ENCODE measurements around the gene NOX5. TPM values are rescaled to one million over a fixed set of nuclear protein-coding genes. Genes with fewer than 3 reads are reported as not detected.

The NOX5 gene
- total RNA-seq, 1 donor from 2014 or later = 0.20 TPM

DNA sequence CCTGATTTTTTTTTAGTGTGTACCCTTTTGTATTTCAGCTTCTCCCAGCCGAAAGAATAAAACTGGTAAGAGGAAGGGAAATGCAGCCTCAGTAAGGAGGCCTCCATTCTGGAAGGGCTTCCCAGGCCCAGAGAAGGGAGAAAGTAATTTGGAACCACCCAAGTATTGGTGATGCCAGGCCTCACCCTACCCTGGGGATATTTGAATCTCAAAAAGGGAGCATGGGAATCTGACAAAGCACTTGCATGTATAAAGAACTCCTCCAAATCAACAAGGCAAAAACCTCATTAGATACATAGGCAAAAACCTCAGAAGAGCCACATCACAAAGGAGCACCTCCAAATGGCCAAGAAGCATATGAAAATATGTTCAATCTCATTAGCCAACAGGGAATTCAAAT is 77.2 kb downstream of the NOX5 start:
- H3K27me3 Mint-ChIP-seq (ENCODE audit: low read depth) = peaks cover 19% of the 10 kb centered on the region
- DNase-seq (ENCODE audit: low spot score in 2 of 2, unreplicated experiment in 2 of 2) = no peak
- no peak overlapping the region for H3K4me3 Mint-ChIP-seq
- no peaks in the 10 kb centered on the region for H3K36me3 Mint-ChIP-seq
- peaks cover 12% of the 10 kb centered on the region for H3K4me1 Mint-ChIP-seq
- TF ChIP-seq, protein P1, sequence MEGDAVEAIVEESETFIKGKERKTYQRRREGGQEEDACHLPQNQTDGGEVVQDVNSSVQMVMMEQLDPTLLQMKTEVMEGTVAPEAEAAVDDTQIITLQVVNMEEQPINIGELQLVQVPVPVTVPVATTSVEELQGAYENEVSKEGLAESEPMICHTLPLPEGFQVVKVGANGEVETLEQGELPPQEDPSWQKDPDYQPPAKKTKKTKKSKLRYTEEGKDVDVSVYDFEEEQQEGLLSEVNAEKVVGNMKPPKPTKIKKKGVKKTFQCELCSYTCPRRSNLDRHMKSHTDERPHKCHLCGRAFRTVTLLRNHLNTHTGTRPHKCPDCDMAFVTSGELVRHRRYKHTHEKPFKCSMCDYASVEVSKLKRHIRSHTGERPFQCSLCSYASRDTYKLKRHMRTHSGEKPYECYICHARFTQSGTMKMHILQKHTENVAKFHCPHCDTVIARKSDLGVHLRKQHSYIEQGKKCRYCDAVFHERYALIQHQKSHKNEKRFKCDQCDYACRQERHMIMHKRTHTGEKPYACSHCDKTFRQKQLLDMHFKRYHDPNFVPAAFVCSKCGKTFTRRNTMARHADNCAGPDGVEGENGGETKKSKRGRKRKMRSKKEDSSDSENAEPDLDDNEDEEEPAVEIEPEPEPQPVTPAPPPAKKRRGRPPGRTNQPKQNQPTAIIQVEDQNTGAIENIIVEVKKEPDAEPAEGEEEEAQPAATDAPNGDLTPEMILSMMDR (IDR thresholded peaks at IDR 0.05; ENCODE audit: unreplicated experiment) = no peak
- H3K9me3 Mint-ChIP-seq = peaks cover 2% of the 10 kb centered on the region
- H3K27ac Mint-ChIP-seq = no peak overlapping the region

DNA sequence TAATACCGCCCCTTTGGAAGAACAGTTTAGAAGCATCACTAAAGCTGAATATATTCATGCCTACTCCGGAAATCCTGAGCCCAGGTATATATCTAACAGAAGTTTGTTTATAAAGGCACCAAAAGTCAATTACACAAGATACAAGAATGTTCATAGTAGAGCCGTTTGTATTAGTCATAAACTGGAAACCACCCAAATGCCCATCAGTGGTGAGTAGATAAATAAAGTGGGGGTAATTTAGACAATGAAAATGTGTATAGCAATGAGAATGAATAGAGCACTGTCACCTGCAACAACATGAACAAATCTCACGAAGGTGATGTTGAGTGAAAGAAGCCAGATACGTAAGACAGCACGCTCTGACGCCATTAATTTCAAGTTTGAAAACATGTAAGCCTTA is 77.7 kb downstream of the NOX5 start:
- no peak overlapping the region for H3K27ac Mint-ChIP-seq
- peaks cover 4% of the 10 kb centered on the region for H3K9me3 Mint-ChIP-seq
- peaks cover 12% of the 10 kb centered on the region for H3K4me1 Mint-ChIP-seq
- TF ChIP-seq, protein P1 (IDR thresholded peaks at IDR 0.05; ENCODE audit: unreplicated experiment) = no peak
- peaks cover 16% of the 10 kb centered on the region for H3K27me3 Mint-ChIP-seq (ENCODE audit: low read depth)
- no peaks in the 10 kb centered on the region for H3K36me3 Mint-ChIP-seq
- no peak for DNase-seq (ENCODE audit: low spot score in 2 of 2, unreplicated experiment in 2 of 2)
- no peak overlapping the region for H3K4me3 Mint-ChIP-seq

DNA sequence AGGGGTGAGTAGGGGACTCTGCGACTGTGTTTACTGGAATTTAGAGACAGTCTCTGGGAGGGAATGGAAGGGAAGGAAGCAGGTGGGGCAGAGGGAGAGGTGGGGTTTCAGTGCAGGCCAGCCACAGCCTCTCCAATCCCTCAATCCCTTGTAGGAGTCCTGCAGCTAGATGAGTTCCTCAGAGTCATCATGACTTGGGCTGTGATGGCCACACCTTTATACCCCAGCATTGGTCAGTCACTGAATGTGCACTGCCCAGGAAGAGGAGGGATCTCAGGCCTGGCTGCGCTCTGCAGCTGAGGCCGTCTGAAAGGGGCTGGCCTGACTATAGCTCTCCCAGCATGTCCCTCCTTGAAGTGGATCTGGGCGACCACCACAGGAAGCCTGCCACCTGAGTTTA is 78.6 kb downstream of the NOX5 start:
- Mint-ChIP-seq H3K27ac (no peak overlapping the region), H3K9me3 (peaks cover 4% of the 10 kb centered on the region), H3K4me1 (peaks cover 12% of the 10 kb centered on the region), H3K27me3 (ENCODE audit: low read depth) (peaks cover 8% of the 10 kb centered on the region), H3K36me3 (no peaks in the 10 kb centered on the region), H3K4me3 (no peak overlapping the region)
- DNase-seq (ENCODE audit: low spot score in 2 of 2, unreplicated experiment in 2 of 2) = no peak
- TF ChIP-seq, protein P1 (IDR thresholded peaks at IDR 0.05; ENCODE audit: unreplicated experiment) = no peak

DNA sequence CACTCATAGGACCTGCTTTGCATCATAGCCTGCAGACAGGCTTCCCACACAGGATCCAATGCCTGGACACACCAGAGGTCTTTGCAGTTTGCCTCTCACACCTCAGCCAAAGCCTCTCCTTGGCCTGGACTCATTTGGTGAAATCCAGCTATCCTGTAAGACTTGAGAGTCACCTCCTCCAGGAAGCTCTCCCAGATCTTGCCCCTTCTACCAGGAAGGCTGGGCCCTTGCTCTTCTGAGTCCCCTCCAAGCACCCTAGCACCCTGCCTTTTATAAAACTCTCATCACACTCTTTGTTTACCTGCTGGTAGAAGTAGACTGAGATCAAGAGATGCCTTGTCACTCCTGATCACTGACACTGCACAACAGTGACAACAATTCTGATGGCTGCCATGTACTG is 79.1 kb downstream of the NOX5 start:
- TF ChIP-seq, protein P1 (IDR thresholded peaks at IDR 0.05; ENCODE audit: unreplicated experiment) = no peak
- H3K27ac Mint-ChIP-seq = no peak overlapping the region
- H3K4me3 Mint-ChIP-seq = no peak overlapping the region
- no peak for DNase-seq (ENCODE audit: low spot score in 2 of 2, unreplicated experiment in 2 of 2)
- peaks cover 4% of the 10 kb centered on the region for H3K9me3 Mint-ChIP-seq
- H3K4me1 Mint-ChIP-seq = peaks cover 15% of the 10 kb centered on the region
- H3K36me3 Mint-ChIP-seq = no peaks in the 10 kb centered on the region
- peaks cover 6% of the 10 kb centered on the region for H3K27me3 Mint-ChIP-seq (ENCODE audit: low read depth)

DNA sequence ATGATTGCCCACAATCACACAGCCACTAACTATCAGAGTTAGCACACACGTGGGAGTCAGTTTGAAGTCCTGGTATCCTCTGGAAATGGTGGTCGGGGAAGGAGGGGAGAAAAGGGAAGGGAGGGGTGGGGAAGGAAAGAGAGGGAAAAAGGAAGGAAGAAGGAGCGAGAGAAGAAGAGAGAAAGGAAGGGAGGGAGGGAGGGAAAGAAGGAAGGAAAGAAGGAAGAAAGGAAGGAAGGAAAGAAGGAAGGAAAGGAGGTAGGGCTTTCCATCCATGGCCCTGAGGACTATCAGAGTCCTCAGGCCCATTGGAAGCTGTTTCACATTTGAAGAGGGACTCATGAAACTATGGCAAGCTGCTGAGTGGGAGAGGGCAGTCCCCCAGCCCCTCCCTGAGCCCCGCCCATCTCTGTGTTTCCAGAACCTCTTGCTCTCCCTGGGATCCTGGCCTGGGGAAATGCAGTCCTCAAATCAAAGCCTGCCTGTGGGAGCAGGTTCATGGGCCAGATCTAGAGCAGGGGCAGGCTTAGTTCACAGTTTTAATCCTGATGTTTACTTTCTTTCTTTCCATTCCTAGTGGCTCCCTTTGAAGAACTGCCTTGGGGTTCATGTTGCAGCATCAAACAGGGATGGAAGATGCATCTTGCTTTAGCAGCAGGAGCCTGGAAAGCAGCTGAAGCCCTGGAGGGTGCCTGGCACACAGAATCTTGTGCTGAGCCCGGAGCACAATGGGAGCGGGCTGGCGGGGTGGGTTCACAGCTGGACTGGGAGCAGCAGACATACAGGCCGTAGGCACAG is 79.8 kb downstream of the NOX5 start:
- no peak for DNase-seq (ENCODE audit: low spot score in 2 of 2, unreplicated experiment in 2 of 2)
- no peaks in the 10 kb centered on the region for H3K36me3 Mint-ChIP-seq
- H3K27ac Mint-ChIP-seq = no peak overlapping the region
- peaks cover 4% of the 10 kb centered on the region for H3K9me3 Mint-ChIP-seq
- H3K4me3 Mint-ChIP-seq = no peak overlapping the region
- TF ChIP-seq, protein P1 (IDR thresholded peaks at IDR 0.05; ENCODE audit: unreplicated experiment) = no peak
- peaks cover 21% of the 10 kb centered on the region for H3K4me1 Mint-ChIP-seq
- H3K27me3 Mint-ChIP-seq (ENCODE audit: low read depth) = peaks cover 2% of the 10 kb centered on the region

Measured in mesothelial cell of epicardium (in vitro differentiated cells).